Measurements from ENCODE around the gene IFRD1.
"Not testable (repeated sequence)": the region's sequence is repeated elsewhere in the genome, so short reads cannot be mapped to it uniquely, and the experiment has no call there.

The IFRD1 gene

DNA sequence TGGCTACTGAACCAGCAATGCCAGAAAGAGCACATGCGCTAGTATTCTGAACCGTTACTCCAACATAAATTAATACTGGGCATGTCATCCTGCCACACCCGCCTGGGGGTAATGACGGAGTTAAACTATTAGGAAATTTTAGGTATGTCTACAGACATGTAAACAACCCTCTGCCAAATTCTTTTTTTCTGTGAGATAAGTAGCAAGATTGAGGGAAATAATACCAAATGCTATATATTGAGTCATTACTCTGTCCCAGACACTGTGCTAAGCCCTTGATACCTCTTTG lies 37.9 kb downstream of the IFRD1 start:
- DNase-seq (ENCODE audit: low read depth), result no peak

DNA sequence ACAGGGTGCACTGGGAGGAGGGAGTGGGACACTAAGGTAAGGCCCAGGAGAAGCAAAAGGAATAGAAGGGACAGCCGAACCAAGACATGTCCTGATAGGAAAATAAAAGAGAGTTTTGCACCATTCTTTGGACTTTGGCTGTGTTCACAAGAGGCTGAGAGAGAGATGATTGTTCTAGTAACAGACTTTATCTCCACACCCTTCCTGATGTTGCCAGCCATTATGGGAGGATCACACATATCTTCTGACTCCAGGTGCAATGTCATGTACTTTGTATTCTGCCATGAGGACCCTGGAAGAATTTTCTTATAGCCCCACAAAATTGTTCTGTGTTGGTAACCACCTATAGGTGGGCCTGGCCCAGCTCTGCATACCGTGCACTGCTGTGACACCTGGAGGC lies 41.9 kb downstream of the IFRD1 start:
- no peak for DNase-seq (ENCODE audit: low read depth)

DNA sequence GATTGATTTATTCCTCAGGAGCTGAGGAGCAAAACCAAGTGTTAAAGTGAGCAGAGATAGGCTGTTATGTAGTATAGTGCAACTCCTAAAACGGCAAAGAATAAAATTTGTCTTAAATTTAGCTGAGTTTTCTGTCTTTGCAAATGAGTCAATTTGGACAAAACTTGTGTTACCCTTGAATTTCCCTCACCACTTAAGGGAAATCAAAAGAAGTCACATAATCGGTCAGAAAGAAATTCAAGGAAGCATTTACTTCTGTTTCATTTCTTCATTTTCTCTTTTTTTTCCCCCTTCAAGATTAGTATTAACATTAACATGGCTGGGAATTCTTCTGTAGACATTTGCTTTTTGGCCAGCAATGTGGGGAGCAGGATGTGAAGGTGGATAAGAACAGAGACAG lies 44.4 kb downstream of the IFRD1 start:
- DNase-seq (ENCODE audit: low read depth), result no peak

DNA sequence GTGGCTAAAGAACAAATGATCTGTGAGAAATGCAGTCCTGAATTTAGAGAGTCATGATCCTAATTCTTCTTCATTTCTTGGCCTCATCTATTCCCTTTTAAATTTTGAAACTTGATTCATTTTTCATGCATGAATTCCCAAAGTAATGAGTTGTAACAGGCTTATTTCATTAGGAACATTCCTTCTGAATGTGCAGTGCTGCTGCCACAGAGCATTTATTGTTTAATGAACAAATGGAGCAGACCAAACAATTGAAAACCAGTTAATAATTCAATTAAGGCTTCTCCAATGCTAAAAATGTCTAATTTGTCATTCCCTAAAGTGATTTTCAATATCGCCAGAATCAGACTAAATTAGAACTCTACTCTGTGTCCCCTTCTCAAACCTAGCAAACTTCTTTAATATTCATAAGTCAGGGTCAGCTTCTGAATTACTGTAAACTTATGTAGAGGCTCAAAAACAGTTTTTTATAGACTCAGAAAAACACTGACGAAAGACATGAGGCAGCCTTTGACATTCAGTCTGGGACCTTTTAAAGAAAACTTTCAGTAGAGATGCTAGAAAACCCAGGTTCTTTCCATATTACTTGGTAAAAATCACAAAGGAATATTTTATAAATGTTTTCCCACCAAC lies 45.0 kb downstream of the IFRD1 start:
- no peak for DNase-seq (ENCODE audit: low read depth)

DNA sequence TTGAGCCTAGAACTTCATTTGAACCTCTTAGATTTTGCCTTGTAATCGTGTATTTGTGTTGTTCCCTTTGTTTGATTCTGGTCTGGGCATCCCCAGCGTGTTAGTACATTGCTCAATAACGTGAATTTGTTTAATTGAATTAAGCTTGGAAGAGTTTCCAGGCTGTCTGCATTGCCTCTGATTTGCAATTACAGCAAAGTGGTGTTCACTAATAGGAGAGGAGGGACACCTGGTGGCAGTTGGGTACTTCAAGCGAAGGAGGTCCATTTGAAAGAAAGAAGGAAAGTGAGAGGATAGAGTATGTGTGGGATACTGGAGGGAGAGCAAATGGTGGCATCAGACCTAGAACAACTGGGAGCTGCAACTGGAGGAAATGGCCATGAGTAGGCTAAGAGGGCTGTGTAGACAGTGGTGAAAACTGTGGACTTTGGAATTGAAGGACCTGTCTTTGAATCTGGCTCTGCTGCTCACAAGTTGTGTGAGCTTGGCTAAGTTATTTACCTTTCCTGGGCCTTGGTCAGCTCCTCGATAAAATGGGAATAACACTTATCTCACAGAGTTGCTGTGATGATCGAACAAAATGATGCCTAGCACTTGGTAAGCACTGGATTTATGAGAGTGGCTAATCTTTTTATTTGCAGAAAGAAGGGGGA lies 45.7 kb downstream of the IFRD1 start:
- DNase-seq (ENCODE audit: low read depth), result no peak

DNA sequence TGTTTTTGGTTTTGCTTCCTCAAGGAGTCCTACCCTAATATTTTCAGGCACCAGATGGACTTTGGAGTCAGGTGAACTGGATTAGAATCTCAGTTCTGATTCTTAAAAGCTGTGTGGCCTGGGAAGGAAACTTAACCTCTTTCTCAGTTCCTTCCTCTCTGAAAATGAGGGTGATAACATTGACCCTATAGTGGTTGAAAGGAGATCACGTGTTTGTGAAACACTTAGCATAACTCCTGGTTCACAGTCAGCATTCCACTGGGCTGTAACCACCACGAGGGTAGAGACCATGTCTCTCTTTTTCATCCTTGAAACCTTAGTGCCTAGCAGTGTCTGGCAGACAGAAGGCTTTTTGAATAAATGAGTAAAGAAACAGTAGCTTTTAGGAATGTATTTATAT lies 47.2 kb downstream of the IFRD1 start:
- no peak for DNase-seq (ENCODE audit: low read depth)

DNA sequence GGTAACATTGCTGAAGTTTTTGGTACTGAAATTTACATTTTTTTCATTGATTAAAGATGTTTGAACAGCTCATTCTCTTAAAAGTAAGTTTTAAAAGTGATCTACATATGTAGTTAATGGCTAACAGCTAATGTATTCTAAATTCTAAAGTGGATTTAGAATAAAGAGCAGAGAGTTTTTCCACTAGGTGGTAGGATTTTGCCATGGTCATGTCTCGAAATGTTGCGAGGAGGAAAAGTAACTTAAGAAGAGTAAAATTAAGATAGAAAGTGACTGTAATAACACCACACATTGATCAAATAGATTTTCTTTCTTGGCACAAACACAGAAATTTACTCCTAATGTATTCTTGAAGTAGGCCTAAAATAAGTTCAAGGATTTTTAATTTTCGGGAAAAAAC lies 50.4 kb downstream of the IFRD1 start:
- no peak for DNase-seq (ENCODE audit: low read depth)

DNA sequence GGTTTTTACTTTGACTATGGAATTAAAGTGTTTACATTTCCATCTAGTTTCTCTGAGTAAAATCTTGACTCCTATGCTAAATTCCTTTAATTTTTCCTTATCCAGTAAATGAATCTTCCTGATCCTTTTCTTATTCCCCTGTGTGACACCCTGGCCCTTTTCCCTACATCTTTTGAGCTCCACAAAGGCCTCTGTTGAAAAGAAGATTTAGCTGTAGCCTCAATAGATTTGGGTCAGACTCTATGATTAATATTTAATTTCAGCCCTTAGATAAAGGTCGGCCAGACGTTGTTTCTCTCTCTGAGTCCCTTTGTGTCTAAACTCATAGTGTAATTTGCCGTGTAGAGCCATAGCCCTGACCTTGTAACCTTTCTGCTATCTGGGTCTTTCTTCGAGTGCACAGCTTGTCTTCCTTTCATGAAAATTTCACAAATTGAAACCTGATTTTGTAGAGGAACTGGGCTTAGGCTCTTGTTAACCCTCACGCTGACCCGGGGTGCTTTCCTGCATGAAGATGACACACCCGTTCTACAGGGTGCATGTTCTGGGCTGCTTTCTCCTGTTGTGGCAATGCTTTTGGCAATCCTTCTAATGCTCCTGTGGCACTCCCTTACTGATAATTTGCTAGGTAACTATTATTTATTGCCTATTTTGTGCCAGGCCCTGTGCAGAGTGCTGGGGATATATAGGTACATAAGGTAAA lies 51.7 kb downstream of the IFRD1 start:
- DNase-seq (ENCODE audit: low read depth), result no peak

DNA sequence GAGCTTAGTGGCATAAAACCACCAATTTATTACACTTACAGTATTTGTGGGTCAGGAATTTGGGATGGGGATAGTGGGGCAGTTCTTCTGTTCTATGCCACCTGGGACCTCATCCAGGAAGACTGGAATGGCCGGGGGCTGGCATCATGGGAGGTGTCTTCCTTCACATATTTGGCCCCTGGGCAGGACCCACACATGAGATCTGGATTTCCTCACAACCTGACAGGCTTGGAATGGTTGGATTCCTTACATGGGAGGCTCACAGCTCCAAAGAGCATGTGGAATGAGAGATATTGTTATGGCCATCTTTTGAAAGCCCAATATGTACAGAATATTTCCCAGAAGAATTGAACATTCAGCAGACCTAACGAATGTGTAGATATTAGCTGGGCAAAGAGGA lies 52.4 kb downstream of the IFRD1 start:
- no peak for DNase-seq (ENCODE audit: low read depth)

DNA sequence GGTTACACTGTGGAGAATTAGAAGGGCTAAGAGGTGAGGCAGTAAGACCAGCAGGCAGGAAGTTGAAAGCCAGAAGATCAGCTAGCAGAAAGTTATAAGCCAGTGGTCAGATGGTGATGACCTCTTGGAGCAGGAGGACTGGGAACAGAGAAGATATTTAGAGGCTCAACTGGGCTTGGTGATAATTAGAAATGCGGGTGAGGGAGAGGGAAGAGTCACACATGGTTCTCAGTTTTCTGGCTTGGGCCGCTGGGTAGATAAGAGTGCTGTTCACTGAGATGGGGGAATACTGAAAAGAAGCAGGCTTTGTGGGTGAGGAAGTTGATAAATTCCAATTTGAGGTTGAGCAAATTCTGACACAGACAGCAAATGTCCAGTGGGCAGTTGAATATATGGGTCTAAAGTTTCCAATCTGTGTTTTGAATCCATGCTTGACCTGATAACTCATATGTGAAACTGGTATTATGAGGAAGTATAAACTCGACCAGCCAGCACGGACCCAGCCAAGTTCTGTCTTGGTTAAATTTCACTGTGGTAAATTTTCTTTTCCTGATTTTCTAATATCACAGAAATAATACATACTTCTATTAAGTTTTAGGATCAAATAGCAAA lies 53.2 kb downstream of the IFRD1 start:
- DNase-seq (ENCODE audit: low read depth), result no peak

DNA sequence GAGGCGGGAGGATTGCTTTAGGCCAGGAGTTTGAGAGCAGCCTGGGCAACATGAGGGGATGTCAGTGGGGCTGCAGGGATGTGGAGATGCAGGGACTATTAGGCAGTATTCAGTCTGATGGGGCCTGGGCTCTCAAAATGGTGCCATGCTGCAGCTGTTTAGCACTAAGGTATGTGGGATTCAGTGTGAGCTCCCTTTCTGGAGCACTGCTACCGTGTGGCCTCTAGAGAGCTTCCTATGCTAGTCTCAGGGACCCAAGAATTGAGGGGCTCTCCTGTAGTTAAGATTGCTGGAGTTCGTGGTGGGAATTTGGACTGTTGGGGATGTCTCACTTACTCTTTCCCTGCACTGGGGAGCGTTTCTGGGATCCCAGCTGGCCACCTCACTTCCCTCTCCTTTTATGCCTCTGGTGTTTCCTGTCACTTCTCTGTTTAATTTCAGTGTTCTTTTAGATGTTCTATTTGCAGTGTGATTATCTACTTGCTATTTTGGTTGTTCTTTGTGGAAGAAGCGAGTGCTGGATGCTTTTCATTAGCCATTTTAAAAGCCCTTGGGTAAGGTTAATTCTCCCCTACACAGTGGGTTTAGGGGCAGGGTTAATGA lies 53.9 kb downstream of the IFRD1 start:
- no peak for DNase-seq (ENCODE audit: low read depth)

DNA sequence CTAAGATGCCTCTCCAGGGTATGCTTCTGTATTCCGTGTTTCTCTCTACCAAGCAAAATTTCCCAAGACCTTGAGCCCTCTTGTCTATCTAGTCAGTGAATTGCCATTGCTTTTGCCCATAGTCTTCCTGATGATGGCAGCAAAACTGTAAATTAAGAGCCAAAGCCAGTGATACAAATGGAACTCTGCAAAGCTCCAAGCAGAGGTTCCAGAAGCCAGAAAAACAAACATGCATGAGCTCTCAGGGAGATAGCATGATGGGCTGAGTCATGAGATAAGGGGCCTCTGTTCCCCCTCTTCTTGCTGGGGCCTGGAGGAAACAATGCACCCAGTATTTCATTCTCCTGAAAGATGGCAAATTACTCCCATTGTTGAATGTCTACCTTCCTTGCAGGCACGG lies 55.2 kb downstream of the IFRD1 start:
- no peak for DNase-seq (ENCODE audit: low read depth)

DNA sequence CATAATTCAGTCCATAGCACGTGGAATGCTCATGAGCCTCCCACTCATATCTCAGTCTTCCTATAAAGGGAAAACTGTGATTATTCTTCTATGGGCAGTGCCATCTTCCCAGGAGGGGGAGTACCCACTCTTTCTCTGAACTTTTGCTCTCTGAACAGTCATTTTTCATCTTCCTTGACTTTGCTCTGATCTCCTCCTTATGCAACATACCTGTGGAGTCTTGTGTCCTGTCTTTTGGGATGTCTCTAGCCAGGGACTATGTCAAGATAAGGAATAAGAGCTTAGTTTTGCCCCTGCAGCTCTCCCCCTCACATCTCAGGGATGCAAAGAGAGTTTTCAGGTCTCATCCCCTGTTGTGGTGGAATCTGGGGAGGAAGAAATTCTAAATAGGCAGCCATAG lies 58.1 kb downstream of the IFRD1 start:
- DNase-seq (ENCODE audit: low read depth), result no peak

DNA sequence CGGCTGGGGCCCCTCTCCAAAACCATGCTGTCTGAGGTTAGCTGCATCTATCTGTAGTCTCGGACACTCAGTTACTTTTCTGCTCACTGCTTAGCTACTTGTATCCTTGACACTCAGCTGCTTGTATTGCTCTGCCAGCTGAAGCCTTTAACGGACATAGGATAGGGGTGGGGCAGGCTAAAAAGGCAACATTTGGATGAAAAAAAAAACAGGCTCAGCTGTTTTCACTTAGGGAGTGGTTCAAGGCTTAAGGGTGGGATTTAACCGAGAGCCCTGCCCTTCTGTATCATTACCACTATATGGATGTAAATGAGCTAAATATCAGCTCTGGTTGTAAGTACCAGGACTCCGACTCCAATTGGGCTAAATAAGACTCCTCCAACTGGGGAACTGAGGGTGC lies 59.1 kb downstream of the IFRD1 start:
- DNase-seq (ENCODE audit: low read depth), result no peak

DNA sequence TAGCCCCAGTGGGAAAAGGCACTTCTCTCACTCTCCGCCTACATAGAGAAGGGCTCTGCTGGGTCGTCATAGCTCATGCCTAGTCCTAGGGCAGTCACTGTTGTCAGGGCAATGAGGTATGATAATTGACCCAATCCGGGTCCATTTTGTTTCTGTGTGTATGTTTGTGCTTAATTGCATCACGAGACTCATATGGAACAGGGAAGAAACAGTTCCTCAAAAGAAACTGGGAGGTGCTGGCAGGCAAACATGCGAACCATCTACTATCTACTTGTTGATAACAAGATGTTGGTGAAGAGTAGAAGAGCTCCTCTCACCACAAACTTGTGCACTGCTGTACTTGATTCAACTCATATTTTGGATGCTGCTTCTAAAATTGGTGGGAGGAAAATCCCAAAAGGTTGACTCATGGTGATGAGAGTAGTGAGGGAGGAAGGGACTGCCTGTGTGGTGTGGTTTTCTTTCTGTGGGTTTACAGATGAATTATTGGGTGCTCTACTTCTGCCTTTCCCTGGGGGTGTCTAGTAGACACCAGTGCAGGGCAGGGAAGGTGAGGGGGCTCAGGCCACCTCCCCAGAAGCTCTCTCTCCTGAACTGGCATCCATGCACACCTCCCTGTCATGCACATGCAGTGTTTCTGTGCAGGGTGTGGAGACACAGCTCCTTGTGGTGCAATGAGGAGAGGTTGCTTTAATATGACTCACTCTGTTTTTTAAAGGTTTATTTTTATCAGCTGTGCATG lies 59.9 kb downstream of the IFRD1 start:
- no peak for DNase-seq (ENCODE audit: low read depth)

DNA sequence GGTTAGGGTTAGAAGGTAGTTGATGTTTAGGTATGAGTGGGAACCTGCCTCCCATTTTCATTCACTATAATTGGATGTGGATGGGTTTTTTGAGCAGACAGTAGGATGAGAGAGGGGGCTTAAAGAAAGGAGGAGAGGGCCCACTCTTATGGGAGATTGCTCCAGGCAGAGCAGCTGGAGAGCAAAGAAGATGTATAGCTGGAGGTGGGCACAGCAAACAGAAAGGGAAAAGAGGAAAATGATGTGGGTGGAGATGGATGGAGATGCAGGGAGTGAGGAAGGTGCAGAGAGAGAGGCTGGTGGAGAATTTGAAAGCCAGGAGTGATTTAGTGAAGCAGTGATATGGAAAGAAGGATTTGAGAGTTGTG lies 60.5 kb downstream of the IFRD1 start:
- no peak for DNase-seq (ENCODE audit: low read depth)

DNA sequence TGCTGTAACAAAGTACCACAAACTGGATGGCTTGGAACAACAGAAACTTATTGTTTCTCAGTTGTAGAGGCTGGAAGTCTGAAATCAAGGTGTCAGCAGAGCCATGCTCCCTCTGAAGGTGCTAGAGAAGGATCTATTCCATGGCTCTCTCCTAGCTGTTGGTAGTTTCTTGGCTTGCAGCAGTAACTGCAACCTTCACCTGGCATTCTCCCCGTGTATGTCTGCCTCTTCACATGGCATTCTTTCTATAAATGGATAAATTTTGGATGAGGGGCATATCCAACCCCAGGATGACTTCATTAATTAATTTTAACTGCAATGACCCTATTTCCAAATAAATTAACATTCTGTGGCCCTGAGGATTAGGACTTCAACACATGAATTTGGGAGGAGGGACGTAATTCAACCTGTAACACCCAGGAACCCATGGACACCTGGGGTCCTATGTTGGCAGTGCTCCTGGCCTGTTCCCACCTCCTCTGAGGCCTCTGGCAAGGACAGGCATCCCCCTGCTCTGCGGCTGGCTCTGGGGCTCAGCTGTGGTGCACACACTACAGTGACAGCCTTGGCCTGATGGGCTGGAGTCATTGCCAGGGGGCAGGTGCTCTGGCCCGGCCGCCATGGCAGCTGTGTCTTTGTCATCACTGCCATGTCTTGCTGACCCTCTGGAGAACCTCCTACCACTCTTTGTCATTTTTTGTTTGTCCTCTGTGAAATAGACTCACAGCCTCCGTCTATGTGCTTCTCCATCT lies 61.4 kb downstream of the IFRD1 start:
- no peak for DNase-seq (ENCODE audit: low read depth)

DNA sequence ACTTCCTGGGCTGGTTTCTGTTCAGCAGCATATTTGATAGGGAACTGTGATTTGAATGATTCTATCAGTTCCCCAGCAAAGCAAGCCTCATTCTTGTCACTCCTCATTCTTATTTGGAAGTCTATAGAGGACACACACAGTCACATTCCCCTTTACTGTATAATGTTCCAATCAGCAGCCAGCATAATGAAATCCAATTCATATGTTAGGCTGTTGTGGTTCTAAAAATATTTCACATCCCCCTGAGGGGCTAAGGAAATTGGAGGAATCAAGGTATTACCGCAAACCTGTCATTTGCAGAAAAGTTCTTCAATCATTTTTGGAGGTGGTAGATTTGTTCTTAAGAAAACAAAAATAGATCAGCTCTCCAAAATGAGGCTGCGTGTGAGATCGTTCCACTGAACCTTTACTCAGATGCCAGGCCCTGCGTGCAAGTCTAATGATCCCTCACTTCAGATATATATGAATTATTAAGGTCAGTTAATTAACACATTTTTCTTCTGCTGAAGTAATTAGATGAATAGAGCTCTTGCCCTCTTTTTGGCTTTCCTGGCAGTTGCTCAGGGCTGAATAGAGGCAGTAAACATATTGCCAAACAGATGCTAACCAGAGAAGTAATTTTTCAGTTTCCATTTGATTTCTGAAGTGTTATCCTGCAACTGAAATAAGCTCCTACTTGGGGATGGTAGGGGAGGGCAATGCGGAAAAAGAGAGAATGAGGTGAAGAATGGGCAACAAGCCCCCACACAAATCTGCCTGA lies 62.4 kb downstream of the IFRD1 start:
- DNase-seq (ENCODE audit: low read depth), result no peak

DNA sequence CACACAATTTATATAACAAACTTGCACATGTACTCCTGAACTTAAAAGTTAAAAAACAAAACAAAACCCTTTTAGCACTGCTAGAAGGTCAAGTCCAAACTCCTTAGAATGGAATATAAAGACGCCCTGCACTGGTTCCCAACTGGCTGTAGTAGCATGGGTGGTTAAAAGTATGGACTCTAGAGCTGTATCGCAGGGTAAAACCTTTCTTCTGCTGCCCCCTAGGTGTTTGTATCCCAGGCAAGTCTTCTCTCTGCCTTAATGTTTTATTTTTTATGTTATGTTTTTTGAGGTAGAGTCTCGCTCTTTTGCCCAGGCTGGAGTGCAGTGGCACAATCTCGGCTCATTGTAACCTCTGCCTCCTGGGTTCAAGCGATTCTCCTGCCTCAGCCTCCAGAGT lies 65.7 kb downstream of the IFRD1 start:
- DNase-seq (ENCODE audit: low read depth), result no peak

DNA sequence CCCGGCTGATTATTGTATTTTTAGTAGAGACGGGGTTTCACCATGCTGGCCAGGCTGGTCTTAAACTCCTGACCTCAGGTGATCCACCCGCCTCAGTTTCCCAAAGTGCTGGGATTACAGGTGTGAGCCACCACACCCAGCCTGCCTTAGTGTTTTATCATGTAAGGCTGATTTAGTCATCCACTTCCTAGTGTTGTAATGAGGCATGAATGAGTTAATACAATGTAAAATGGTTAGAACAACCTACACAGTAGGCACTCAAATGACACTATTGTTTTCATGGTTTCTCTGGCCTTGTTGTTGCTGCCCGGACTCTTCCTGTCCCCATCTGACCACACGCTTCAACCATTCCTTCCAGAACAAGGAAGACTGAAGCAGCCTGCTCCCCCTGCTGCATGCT lies 66.2 kb downstream of the IFRD1 start:
- DNase-seq (ENCODE audit: low read depth), result not testable (repeated sequence)

DNA sequence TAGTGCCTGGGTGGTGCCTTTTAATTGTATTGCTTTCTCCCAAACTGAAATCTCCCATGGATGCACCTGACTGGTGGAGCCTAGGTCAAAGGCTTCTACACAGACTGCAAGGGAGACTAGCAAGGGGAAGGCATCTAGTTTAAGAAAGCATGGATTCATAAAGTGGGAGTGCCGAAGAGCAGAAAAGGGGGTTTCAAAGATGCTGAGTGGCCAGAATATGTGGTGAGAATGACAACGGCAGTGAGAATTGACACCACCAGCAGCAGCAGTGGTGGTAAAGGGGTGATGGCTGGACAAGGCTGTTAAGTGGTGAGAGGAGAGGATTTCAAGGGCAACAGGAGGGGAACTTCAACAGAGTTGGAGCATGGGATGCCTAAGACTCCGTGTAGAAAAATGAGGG lies 67.2 kb downstream of the IFRD1 start:
- no peak for DNase-seq (ENCODE audit: low read depth)
